MCF 10A (cell line): Measurements from ENCODE around the gene YTHDF1. TPM values are rescaled to one million over a fixed set of nuclear protein-coding genes. Genes with fewer than 3 reads are reported as not detected.

Source experiments
- BruUV-seq: library from RNA; stranded (reverse); fragments of 400-500 nt; replicated peaks from 2 replicates; lab custom pipeline; 2021; lab: Mats Ljungman, UMichigan
- CTCF ChIA-PET: fragments of 300-600 bp; sonication (Branson Sonifier 250); formaldehyde crosslinking; extraction: SDS; loops from one replicate; lab custom pipeline; 2021; ENCODE audit warnings: antibody characterized with exemption, inconsistent platforms; lab: Yijun Ruan, JAX
- POLR2A ChIA-PET: fragments of 300-600, 350-650 bp; sonication (Branson Sonifier 250); formaldehyde crosslinking; extraction: SDS; loops from one replicate; lab custom pipeline; 2020; ENCODE audit warnings: antibody characterized with exemption, inconsistent platforms; lab: Yijun Ruan, JAX
- DNase-seq: peaks from one replicate; pipeline ENCODE4 v3.0.0-alpha.2; 2018; ENCODE audit not compliant: unreplicated experiment
- H3K27ac Mint-ChIP-seq: one replicate; pipeline ENCODE4 v1.8.0; 2022; ENCODE audit warnings: mild to moderate bottlenecking, low read depth, mixed read lengths; ENCODE audit not compliant: unreplicated experiment
- H3K27me3 Mint-ChIP-seq: one replicate; pipeline ENCODE4 v1.8.0; 2022; ENCODE audit warnings: mixed read lengths; ENCODE audit not compliant: insufficient read depth, unreplicated experiment
- H3K36me3 Mint-ChIP-seq: one replicate; pipeline ENCODE4 v1.8.0; 2022; ENCODE audit warnings: mild to moderate bottlenecking, moderate library complexity, mixed read lengths; ENCODE audit not compliant: insufficient read depth, unreplicated experiment
- H3K4me1 Mint-ChIP-seq: one replicate; pipeline ENCODE4 v1.8.0; 2022; ENCODE audit warnings: mixed read lengths; ENCODE audit not compliant: insufficient read depth, unreplicated experiment
- H3K4me3 Mint-ChIP-seq: one replicate; pipeline ENCODE4 v1.8.0; 2022; ENCODE audit warnings: mild to moderate bottlenecking, moderate library complexity, mixed read lengths; ENCODE audit not compliant: unreplicated experiment
- H3K9me3 Mint-ChIP-seq: one replicate; pipeline ENCODE4 v1.8.0; 2022; ENCODE audit warnings: mixed read lengths; ENCODE audit not compliant: unreplicated experiment
- CTCF ChIP-seq: fragments of 200-600 bp; IDR thresholded peaks from one replicate; pipeline ENCODE4 v1.8.0; 2022; ENCODE audit warnings: antibody characterized with exemption, mild to moderate bottlenecking; ENCODE audit not compliant: unreplicated experiment
- intact Hi-C: fragments of 100-400 bp; cut with micrococcal nuclease; formaldehyde crosslinking; loops from 2 replicates; pipeline ENCODE4 v1.14.1; 2022
- total RNA-seq: library from RNA; stranded (reverse); gene quantifications from 2 replicates; pipeline ENCODE4 v1.2.3, GENCODE V29; 2022

The YTHDF1 gene
- total RNA-seq, 1 experiment from 2014 or later: 49.5 TPM

- no TSS peak for BruUV-seq
- DNase-seq: no peak
- Mint-ChIP-seq H3K4me3 (no peak overlapping the region), H3K27ac (no peak overlapping the region), H3K9me3 (no peaks in the 10 kb centered on the region), H3K4me1 (no peaks in the 10 kb centered on the region), H3K27me3 (peaks cover 54% of the 10 kb centered on the region), H3K36me3 (no peaks in the 10 kb centered on the region)
- ChIA-PET CTCF (interaction anchor here (0.8 to 1.7 kb wide), 3 partner anchors 55 to 144 kb away, joined by 3 to 5 read pairs (median 4); no protein-coding TSS in a partner anchor), POLR2A (no interaction called here)
- TF ChIP-seq CTCF: no peak
- intact Hi-C loops: no loop called here
These were observed 50.4 kb downstream of the YTHDF1 start for GRCh38 chr20:63165356-63166192.

GRCh38 chr20:63164484-63165355 lies 51.2 kb downstream of the YTHDF1 start:
- H3K36me3 Mint-ChIP-seq: no peaks in the 10 kb centered on the region
- BruUV-seq: no TSS peak
- no peak for TF ChIP-seq CTCF
- H3K4me1 Mint-ChIP-seq: no peaks in the 10 kb centered on the region
- POLR2A ChIA-PET: no interaction called here
- H3K27ac Mint-ChIP-seq: no peak overlapping the region
- no peak for DNase-seq
- H3K4me3 Mint-ChIP-seq: no peak overlapping the region
- peaks cover 46% of the 10 kb centered on the region for H3K27me3 Mint-ChIP-seq
- intact Hi-C loops: no loop called here
- CTCF ChIA-PET: interaction anchor here (1.7 kb wide), 1 partner anchor 145 kb away, joined by 5 read pairs; no protein-coding TSS in a partner anchor
- no peaks in the 10 kb centered on the region for H3K9me3 Mint-ChIP-seq

GRCh38 chr20:63163596-63164483 lies 52.1 kb downstream of the YTHDF1 start:
- CTCF ChIA-PET: interaction anchor here (0.7 to 1.7 kb wide), 2 partner anchors 69 to 146 kb away, joined by 3 to 5 read pairs; no protein-coding TSS in a partner anchor
- POLR2A ChIA-PET: interaction anchor here (0.9 kb wide), 1 partner anchor 28 kb away, joined by 3 read pairs; no protein-coding TSS in a partner anchor
- no peak overlapping the region for H3K27ac Mint-ChIP-seq
- no peaks in the 10 kb centered on the region for H3K4me1 Mint-ChIP-seq
- H3K27me3 Mint-ChIP-seq: peaks cover 50% of the 10 kb centered on the region
- H3K36me3 Mint-ChIP-seq: no peaks in the 10 kb centered on the region
- intact Hi-C loops: no loop called here
- DNase-seq: no peak
- H3K4me3 Mint-ChIP-seq: no peak overlapping the region
- no TSS peak for BruUV-seq
- H3K9me3 Mint-ChIP-seq: no peaks in the 10 kb centered on the region
- no peak for TF ChIP-seq CTCF
